Endodermal cell (in vitro differentiated cells): ENCODE results near the gene MAL. TPM values are rescaled to one million over a fixed set of nuclear protein-coding genes. Genes with fewer than 3 reads are reported as not detected.

Experiments
- DNase-seq: peaks from one replicate; pipeline ENCODE4 v3.0.0-alpha.2; 2017
- H3K27ac ChIP-seq: 2 replicates; pipeline ENCODE4 v1.5.1; 2013; ENCODE audit warnings: mild to moderate bottlenecking, low read depth, low read length, moderate library complexity
- H3K27me3 ChIP-seq: 2 replicates; pipeline ENCODE4 v1.6.1; 2013; ENCODE audit warnings: mild to moderate bottlenecking, low read length, moderate library complexity; ENCODE audit not compliant: insufficient read depth, control insufficient read depth, poor library complexity, severe bottlenecking
- H3K36me3 ChIP-seq: 2 replicates; pipeline ENCODE4 v1.7.0; 2013; ENCODE audit warnings: mild to moderate bottlenecking, low read length, moderate library complexity; ENCODE audit not compliant: control insufficient read depth, insufficient read depth
- H3K4me1 ChIP-seq: one replicate; pipeline ENCODE4 v1.7.0; 2013; ENCODE audit warnings: low read length; ENCODE audit not compliant: control insufficient read depth, insufficient read depth
- H3K4me3 ChIP-seq: 2 replicates; pipeline ENCODE4 v1.5.1; 2013; ENCODE audit warnings: mild to moderate bottlenecking, low read length, moderate library complexity
- H3K9ac ChIP-seq: 2 replicates; pipeline ENCODE4 v1.6.1; 2013; ENCODE audit warnings: mild to moderate bottlenecking, low read length, moderate library complexity; ENCODE audit not compliant: poor library complexity, severe bottlenecking; ENCODE audit errors: extremely low read depth
- H3K9me3 ChIP-seq: 2 replicates; pipeline ENCODE4 v1.6.1; 2013; ENCODE audit warnings: mild to moderate bottlenecking, low read length, moderate library complexity; ENCODE audit not compliant: control insufficient read depth
- H3K27ac Mint-ChIP-seq: 2 replicates; pipeline ENCODE4 v1.8.0; 2020; ENCODE audit warnings: mixed read lengths
- H3K27me3 Mint-ChIP-seq: 2 replicates; pipeline ENCODE4 v1.8.0; 2021; ENCODE audit warnings: mild to moderate bottlenecking, mixed read lengths; ENCODE audit not compliant: insufficient read depth
- H3K36me3 Mint-ChIP-seq: 2 replicates; pipeline ENCODE4 v1.8.0; 2020; ENCODE audit warnings: low read depth, mixed read lengths
- H3K4me1 Mint-ChIP-seq: 2 replicates; pipeline ENCODE4 v1.8.0; 2020; ENCODE audit warnings: mixed read lengths
- H3K4me3 Mint-ChIP-seq: 2 replicates; pipeline ENCODE4 v1.8.0; 2020; ENCODE audit warnings: mild to moderate bottlenecking, moderate library complexity, mixed read lengths
- H3K9me3 Mint-ChIP-seq: 2 replicates; pipeline ENCODE4 v1.8.0; 2020; ENCODE audit warnings: mild to moderate bottlenecking, mixed read lengths
- WGBS, 2 experiments: methylation state at CpG; one replicate each; pipeline versions ENCODE4 v1.1.5 to v1.1.7; 2013; ENCODE audit warnings: missing lambda C conversion rate in 2 of 2, mixed read lengths in 1 of 2; ENCODE audit not compliant: insufficient coverage in 1 of 2, insufficient read length in 1 of 2; 5-methylcytosine and 5-hydroxymethylcytosine counted together
- total RNA-seq, 2 donors: library from RNA; stranded (reverse); fragmentation: NEBNext Ultra II Directional in 1 of 2; extraction: Animal tissue kit (Norgen Biotek cat#: 25700) in 1 of 2; gene quantifications; 2 replicates in 1 of 2; 3 replicates in 1 of 2; pipeline ENCODE4 v1.2.1, GENCODE V29; 2021
- TF ChIP-seq, protein P1 (sequence below): fragments of 200-600 bp; sonication (generic); conservative IDR thresholded peaks from 2 replicates; pipeline ENCODE4 v1.5.0; 2021; ENCODE audit warnings: antibody characterized with exemption, mild to moderate bottlenecking

MAL gene
- total RNA-seq, 2 donors from 2014 or later = not detected

DNA sequence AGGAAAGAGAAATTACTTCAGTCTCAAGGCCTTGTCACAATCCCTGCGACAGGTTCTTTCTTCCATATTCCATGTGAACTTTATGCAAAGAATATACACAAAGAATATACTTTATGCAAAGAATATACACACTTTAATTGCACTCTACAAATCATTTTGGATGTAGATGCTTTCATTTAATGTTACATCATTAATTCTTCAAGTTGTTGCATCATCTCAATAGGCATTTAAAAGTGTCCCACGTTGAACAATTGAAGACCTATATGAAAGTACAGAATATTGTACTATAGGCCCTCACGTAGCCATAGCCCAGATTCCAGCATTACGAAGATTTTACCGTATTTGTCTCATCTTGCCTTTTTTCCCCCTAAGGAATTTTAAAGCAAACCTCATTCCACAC, 33.1 kb upstream of the MAL start:
- H3K27me3 ChIP-seq = no peaks in the 10 kb centered on the region
- no peaks in the 10 kb centered on the region for H3K36me3 ChIP-seq
- H3K4me1 ChIP-seq = no peaks in the 10 kb centered on the region
- 80 to 100% methylated on average over 4 to 5 of the region's 5 CpGs for WGBS, 2 experiments
- H3K9me3 ChIP-seq = no peaks in the 10 kb centered on the region
- Mint-ChIP-seq H3K4me1 (no peaks in the 10 kb centered on the region), H3K36me3 (no peaks in the 10 kb centered on the region), H3K4me3 (no peak overlapping the region), H3K27ac (no peak overlapping the region), H3K9me3 (no peaks in the 10 kb centered on the region), H3K27me3 (peaks cover 29% of the 10 kb centered on the region)
- TF ChIP-seq, protein P1, sequence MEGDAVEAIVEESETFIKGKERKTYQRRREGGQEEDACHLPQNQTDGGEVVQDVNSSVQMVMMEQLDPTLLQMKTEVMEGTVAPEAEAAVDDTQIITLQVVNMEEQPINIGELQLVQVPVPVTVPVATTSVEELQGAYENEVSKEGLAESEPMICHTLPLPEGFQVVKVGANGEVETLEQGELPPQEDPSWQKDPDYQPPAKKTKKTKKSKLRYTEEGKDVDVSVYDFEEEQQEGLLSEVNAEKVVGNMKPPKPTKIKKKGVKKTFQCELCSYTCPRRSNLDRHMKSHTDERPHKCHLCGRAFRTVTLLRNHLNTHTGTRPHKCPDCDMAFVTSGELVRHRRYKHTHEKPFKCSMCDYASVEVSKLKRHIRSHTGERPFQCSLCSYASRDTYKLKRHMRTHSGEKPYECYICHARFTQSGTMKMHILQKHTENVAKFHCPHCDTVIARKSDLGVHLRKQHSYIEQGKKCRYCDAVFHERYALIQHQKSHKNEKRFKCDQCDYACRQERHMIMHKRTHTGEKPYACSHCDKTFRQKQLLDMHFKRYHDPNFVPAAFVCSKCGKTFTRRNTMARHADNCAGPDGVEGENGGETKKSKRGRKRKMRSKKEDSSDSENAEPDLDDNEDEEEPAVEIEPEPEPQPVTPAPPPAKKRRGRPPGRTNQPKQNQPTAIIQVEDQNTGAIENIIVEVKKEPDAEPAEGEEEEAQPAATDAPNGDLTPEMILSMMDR = no peak
- DNase-seq = no peak
- no peak overlapping the region for H3K27ac ChIP-seq
- H3K9ac ChIP-seq = no peak overlapping the region
- no peak overlapping the region for H3K4me3 ChIP-seq

DNA sequence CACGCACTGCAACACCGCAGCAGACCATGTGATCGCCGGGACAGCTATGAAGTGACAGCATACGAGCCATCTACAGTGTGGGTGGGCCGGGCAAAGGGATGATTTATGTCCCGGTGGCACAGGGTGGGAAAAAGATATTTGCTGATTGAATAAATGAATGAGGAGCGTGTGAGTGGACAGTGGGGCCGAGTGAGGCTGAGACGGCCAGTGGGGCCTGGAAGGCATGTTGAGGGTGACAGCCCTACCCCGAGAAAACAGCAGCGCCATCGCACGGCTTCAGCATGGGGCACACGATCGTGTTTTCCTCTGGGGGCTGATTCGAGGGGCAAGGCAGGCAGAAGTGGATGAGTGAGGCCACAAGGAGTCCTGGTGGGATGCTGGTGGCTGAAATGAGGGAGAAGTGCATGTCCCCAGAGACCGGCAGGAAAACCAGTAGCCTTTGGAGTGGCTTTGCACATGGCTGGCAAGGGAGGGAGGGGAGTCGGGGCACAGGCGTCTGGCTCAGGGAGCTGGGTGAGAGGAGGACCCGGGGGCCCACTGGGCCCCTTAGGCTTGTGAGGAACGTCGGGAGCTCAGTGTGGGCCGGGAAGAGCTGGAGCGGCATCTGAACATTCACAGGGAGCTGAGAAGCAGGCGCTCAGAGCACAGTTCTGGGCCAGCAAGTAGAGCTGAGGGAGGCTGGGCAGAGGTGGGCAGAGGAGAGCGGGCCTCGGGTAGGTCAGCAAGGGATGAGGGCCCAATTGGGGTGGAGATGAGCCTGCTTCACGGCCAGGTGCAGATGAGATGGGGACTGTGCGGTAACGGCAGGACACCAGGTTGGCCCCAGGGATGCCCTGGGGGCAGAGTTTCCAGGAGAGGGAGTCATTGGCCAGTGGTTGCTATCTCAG, 32.1 kb upstream of the MAL start:
- H3K4me3 ChIP-seq = no peak overlapping the region
- no peaks in the 10 kb centered on the region for H3K9me3 ChIP-seq
- TF ChIP-seq, protein P1 = no peak
- H3K36me3 ChIP-seq = no peaks in the 10 kb centered on the region
- Mint-ChIP-seq H3K4me3 (no peak overlapping the region), H3K9me3 (no peaks in the 10 kb centered on the region), H3K4me1 (no peaks in the 10 kb centered on the region), H3K27me3 (peaks cover 36% of the 10 kb centered on the region), H3K36me3 (no peaks in the 10 kb centered on the region), H3K27ac (no peak overlapping the region)
- H3K27ac ChIP-seq = no peak overlapping the region
- WGBS, 2 experiments = 89 to 92% methylated on average over 24 to 31 of the region's 31 CpGs
- no peak for DNase-seq
- no peaks in the 10 kb centered on the region for H3K27me3 ChIP-seq
- no peaks in the 10 kb centered on the region for H3K4me1 ChIP-seq
- no peak overlapping the region for H3K9ac ChIP-seq

DNA sequence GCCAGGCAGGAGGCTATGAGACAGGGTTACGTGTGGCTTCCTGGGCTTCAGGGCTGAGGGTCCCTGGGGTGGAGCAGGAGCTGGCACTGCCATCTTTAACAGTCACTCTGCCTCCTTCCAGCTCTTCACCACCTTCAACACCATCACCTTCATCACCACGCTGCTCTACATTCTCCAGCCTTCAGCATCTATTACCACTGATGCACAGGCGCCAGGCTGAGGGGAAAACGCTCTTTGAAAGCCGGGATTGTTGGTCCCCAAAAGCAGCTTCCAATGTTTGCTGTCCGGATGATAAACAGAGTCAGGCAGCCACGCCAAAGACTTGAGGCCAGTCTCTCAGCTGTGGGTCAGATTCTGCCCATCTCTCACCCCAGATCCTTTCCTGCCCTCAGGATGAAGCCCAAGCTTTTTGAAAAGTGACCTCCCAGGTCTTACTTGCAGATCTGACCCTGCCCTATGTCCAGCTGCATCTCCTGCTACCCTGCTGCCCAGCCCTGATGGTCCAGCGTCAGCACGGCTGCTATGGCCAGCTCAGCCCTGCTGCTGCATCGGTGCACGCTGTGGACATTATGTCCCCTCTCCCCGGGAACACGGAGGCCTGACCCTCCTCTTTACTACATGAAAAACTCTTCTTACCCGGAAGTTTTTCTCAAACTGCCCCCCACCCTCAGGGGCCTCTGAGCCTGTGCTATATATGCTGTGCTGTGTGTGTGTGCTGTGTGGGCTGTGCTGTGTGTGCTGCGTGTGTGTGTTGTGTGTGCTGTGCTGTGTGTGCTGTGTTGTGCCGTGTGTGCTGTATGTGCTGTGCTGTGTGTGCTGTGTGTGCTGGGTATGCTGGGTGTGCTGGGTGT, 31.2 kb upstream of the MAL start:
- no peaks in the 10 kb centered on the region for H3K4me1 Mint-ChIP-seq
- 87 to 88% methylated on average over 6 to 16 of the region's 16 CpGs for WGBS, 2 experiments
- TF ChIP-seq, protein P1 = no peak
- no peaks in the 10 kb centered on the region for H3K9me3 Mint-ChIP-seq
- no peaks in the 10 kb centered on the region for H3K36me3 ChIP-seq
- H3K27ac Mint-ChIP-seq = no peak overlapping the region
- no peaks in the 10 kb centered on the region for H3K36me3 Mint-ChIP-seq
- no peaks in the 10 kb centered on the region for H3K27me3 ChIP-seq
- H3K27me3 Mint-ChIP-seq = peaks cover 41% of the 10 kb centered on the region
- no peak overlapping the region for H3K4me3 ChIP-seq
- H3K9me3 ChIP-seq = no peaks in the 10 kb centered on the region
- no peak overlapping the region for H3K9ac ChIP-seq
- H3K27ac ChIP-seq = no peak overlapping the region
- no peak overlapping the region for H3K4me3 Mint-ChIP-seq
- H3K4me1 ChIP-seq = no peaks in the 10 kb centered on the region
- no peak for DNase-seq
